ENCODE measurements around the gene CLEC1A.

DNA sequence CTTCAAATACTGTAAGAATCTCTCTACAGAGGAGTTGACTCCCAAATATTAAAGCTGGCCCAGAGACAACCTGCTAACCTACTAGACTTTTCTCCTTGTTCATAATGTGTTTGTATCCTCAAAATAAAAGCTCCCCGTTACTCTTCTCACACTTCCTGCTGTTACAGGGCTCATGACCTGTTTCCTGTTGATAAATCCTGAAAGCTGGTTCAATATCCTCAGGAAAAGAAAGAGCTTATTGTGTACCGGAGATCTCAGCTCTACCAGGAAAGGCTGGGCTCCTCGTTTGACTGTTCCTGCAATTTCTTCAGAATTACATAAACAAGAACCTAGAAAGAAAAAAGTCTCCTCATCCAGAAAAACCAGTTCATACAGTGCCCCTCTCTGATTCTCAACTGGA lies 30.8 kb downstream of the CLEC1A start:
- TF ChIP-seq, protein P1, sequence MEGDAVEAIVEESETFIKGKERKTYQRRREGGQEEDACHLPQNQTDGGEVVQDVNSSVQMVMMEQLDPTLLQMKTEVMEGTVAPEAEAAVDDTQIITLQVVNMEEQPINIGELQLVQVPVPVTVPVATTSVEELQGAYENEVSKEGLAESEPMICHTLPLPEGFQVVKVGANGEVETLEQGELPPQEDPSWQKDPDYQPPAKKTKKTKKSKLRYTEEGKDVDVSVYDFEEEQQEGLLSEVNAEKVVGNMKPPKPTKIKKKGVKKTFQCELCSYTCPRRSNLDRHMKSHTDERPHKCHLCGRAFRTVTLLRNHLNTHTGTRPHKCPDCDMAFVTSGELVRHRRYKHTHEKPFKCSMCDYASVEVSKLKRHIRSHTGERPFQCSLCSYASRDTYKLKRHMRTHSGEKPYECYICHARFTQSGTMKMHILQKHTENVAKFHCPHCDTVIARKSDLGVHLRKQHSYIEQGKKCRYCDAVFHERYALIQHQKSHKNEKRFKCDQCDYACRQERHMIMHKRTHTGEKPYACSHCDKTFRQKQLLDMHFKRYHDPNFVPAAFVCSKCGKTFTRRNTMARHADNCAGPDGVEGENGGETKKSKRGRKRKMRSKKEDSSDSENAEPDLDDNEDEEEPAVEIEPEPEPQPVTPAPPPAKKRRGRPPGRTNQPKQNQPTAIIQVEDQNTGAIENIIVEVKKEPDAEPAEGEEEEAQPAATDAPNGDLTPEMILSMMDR (IDR thresholded peaks at IDR 0.05; ENCODE audit: insufficient read depth, low read length), result no peak
- TF ChIP-seq, protein P2, sequence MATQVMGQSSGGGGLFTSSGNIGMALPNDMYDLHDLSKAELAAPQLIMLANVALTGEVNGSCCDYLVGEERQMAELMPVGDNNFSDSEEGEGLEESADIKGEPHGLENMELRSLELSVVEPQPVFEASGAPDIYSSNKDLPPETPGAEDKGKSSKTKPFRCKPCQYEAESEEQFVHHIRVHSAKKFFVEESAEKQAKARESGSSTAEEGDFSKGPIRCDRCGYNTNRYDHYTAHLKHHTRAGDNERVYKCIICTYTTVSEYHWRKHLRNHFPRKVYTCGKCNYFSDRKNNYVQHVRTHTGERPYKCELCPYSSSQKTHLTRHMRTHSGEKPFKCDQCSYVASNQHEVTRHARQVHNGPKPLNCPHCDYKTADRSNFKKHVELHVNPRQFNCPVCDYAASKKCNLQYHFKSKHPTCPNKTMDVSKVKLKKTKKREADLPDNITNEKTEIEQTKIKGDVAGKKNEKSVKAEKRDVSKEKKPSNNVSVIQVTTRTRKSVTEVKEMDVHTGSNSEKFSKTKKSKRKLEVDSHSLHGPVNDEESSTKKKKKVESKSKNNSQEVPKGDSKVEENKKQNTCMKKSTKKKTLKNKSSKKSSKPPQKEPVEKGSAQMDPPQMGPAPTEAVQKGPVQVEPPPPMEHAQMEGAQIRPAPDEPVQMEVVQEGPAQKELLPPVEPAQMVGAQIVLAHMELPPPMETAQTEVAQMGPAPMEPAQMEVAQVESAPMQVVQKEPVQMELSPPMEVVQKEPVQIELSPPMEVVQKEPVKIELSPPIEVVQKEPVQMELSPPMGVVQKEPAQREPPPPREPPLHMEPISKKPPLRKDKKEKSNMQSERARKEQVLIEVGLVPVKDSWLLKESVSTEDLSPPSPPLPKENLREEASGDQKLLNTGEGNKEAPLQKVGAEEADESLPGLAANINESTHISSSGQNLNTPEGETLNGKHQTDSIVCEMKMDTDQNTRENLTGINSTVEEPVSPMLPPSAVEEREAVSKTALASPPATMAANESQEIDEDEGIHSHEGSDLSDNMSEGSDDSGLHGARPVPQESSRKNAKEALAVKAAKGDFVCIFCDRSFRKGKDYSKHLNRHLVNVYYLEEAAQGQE (IDR thresholded peaks at IDR 0.05; ENCODE audit: insufficient replicate concordance, low read depth), result no peak

All from HL-60 (cell line).